Caco-2 (cell line): Measurements from ENCODE around the gene SDC1. TPM values are rescaled to one million over a fixed set of nuclear protein-coding genes. Genes with fewer than 3 reads are reported as not detected.

Experiments
- BruUV-seq: library from RNA; stranded (reverse); fragments of 400-500 nt; replicated peaks from 2 replicates; lab custom pipeline; 2021; lab: Mats Ljungman, UMichigan
- CTCF ChIA-PET: fragments of 300-600 bp; sonication (Branson Sonifier 250); formaldehyde crosslinking; loops from one replicate; lab custom pipeline; 2022; ENCODE audit warnings: antibody characterized with exemption; lab: Charles Lee
- POLR2A ChIA-PET: fragments of 300-600 bp; sonication (Branson Sonifier 250); formaldehyde crosslinking; loops from one replicate; lab custom pipeline; 2022; ENCODE audit warnings: antibody characterized with exemption; lab: Charles Lee
- DNase-seq, 2 experiments: peaks; one replicate each; pipeline versions ENCODE4 v3.0.0 to v3.0.0-alpha.2; 2020 to 2022
- H3K27me3 ChIP-seq: replicated peaks from 2 replicates; pipeline ENCODE4 v1.6.0; 2011; ENCODE audit warnings: low read length; ENCODE audit not compliant: control insufficient read depth, insufficient read depth
- H3K36me3 ChIP-seq: 2 replicates; pipeline ENCODE4 v1.5.1; 2011; ENCODE audit warnings: low read length; ENCODE audit not compliant: control insufficient read depth, insufficient read depth
- H3K4me1 ChIP-seq: fragments of 250-450 bp; sonication (Bioruptor Pico); 2 replicates; pipeline ENCODE4 v1.5.1; 2020; ENCODE audit warnings: mild to moderate bottlenecking
- H3K4me3 ChIP-seq: 2 replicates; pipeline ENCODE4 v1.5.1; 2011; ENCODE audit warnings: low read depth, mild to moderate bottlenecking, control low read depth, low read length
- H3K9me3 ChIP-seq: fragments of 250-450 bp; sonication (Bioruptor Pico); 2 replicates; pipeline ENCODE4 v1.5.1; 2020; ENCODE audit warnings: mild to moderate bottlenecking, moderate library complexity
- H3K27ac Mint-ChIP-seq: one replicate; pipeline ENCODE4 v1.8.0; 2022; ENCODE audit warnings: mixed read lengths; ENCODE audit not compliant: unreplicated experiment
- H3K27me3 Mint-ChIP-seq: one replicate; pipeline ENCODE4 v1.8.0; 2022; ENCODE audit warnings: mixed read lengths; ENCODE audit not compliant: insufficient read depth, unreplicated experiment
- H3K36me3 Mint-ChIP-seq: one replicate; pipeline ENCODE4 v1.8.0; 2022; ENCODE audit warnings: mild to moderate bottlenecking, mixed read lengths; ENCODE audit not compliant: insufficient read depth, unreplicated experiment
- H3K4me1 Mint-ChIP-seq: one replicate; pipeline ENCODE4 v1.8.0; 2022; ENCODE audit warnings: low read depth, mixed read lengths; ENCODE audit not compliant: unreplicated experiment
- H3K4me3 Mint-ChIP-seq: one replicate; pipeline ENCODE4 v1.8.0; 2022; ENCODE audit warnings: mild to moderate bottlenecking, moderate library complexity, mixed read lengths; ENCODE audit not compliant: unreplicated experiment
- H3K9me3 Mint-ChIP-seq: one replicate; pipeline ENCODE4 v1.8.0; 2022; ENCODE audit warnings: mixed read lengths; ENCODE audit not compliant: unreplicated experiment
- intact Hi-C: fragments of 100-400 bp; cut with micrococcal nuclease; formaldehyde crosslinking; loops from one replicate; pipeline ENCODE4 v1.10.0; 2022; ENCODE audit not compliant: unreplicated experiment
- total RNA-seq: library from RNA; stranded (reverse); gene quantifications from 2 replicates; pipeline ENCODE4 v1.2.3, GENCODE V29; 2022
- TF ChIP-seq, protein P1 (sequence below), 2 experiments: fragments of 200-600 bp in 1 of 2; IDR thresholded peaks; 1 replicate in 1 of 2; 2 replicates in 1 of 2; pipeline versions ENCODE4 v1.5.1 to v1.8.0; 2011 to 2022; ENCODE audit warnings: antibody characterized with exemption in 1 of 2, control low read depth in 1 of 2, inconsistent platforms in 1 of 2, low read depth in 1 of 2, low read length in 1 of 2, mild to moderate bottlenecking in 1 of 2, moderate library complexity in 1 of 2; ENCODE audit not compliant: insufficient read depth in 1 of 2, severe bottlenecking in 1 of 2, unreplicated experiment in 1 of 2

SDC1 gene
- total RNA-seq, 1 experiment from 2014 or later: 24.3 TPM

- Histone ChIP-seq H3K27me3 (no peaks in the 10 kb centered on the region), H3K9me3 (no peaks in the 10 kb centered on the region), H3K4me1 (peaks cover 19% of the 10 kb centered on the region), H3K36me3 (no peaks in the 10 kb centered on the region), H3K4me3 (peak overlapping the region; percentile 56)
- TF ChIP-seq, protein P1, sequence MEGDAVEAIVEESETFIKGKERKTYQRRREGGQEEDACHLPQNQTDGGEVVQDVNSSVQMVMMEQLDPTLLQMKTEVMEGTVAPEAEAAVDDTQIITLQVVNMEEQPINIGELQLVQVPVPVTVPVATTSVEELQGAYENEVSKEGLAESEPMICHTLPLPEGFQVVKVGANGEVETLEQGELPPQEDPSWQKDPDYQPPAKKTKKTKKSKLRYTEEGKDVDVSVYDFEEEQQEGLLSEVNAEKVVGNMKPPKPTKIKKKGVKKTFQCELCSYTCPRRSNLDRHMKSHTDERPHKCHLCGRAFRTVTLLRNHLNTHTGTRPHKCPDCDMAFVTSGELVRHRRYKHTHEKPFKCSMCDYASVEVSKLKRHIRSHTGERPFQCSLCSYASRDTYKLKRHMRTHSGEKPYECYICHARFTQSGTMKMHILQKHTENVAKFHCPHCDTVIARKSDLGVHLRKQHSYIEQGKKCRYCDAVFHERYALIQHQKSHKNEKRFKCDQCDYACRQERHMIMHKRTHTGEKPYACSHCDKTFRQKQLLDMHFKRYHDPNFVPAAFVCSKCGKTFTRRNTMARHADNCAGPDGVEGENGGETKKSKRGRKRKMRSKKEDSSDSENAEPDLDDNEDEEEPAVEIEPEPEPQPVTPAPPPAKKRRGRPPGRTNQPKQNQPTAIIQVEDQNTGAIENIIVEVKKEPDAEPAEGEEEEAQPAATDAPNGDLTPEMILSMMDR (IDR thresholded peaks at IDR 0.05; ENCODE audit: insufficient read depth in 1 of 2, low read depth in 1 of 2, low read length in 1 of 2, severe bottlenecking in 1 of 2, unreplicated experiment in 1 of 2): peak; percentile 60 to 83
- ChIA-PET POLR2A (interaction anchor here (0.5 to 1.0 kb wide), 4 partner anchors 11 to 323 kb away, joined by 3 to 9 read pairs (median 4); partner anchors contain the start of gene LAPTM4A), CTCF (interaction anchor here (0.5 to 3.3 kb wide), 27 partner anchors 9 to 269 kb away, joined by 3 to 27 read pairs (median 5); partner anchors contain the start of genes LAPTM4A and MATN3)
- H3K27ac Mint-ChIP-seq: peak overlapping the region; percentile 88
- peaks cover 7% of the 10 kb centered on the region for H3K36me3 Mint-ChIP-seq
- intact Hi-C loops: loop anchor here (1.0 to 2.0 kb wide), 4 partner anchors 41 to 270 kb away; no protein-coding TSS in a partner anchor
- no peaks in the 10 kb centered on the region for H3K9me3 Mint-ChIP-seq
- no peaks in the 10 kb centered on the region for H3K27me3 Mint-ChIP-seq
- peak overlapping the region; percentile 78 for H3K4me3 Mint-ChIP-seq
- H3K4me1 Mint-ChIP-seq: peaks cover 13% of the 10 kb centered on the region
- TSS peak; percentile 76 for BruUV-seq
- DNase-seq: peak; percentile 88 to 89
Observed at GRCh38 chr2:20225294-20226151, 593 bp upstream of the SDC1 start.

- Mint-ChIP-seq H3K4me1 (peaks cover 13% of the 10 kb centered on the region), H3K4me3 (peak overlapping the region; percentile 78), H3K27ac (no peak overlapping the region), H3K36me3 (peaks cover 7% of the 10 kb centered on the region), H3K9me3 (no peaks in the 10 kb centered on the region), H3K27me3 (no peaks in the 10 kb centered on the region)
- no TSS peak for BruUV-seq
- peak overlapping the region; percentile 56 for H3K4me3 ChIP-seq
- H3K36me3 ChIP-seq: no peaks in the 10 kb centered on the region
- intact Hi-C loops: loop anchor here (2.0 kb wide), 1 partner anchor 39 kb away; no protein-coding TSS in a partner anchor
- H3K9me3 ChIP-seq: no peaks in the 10 kb centered on the region
- H3K4me1 ChIP-seq: peaks cover 19% of the 10 kb centered on the region
- ChIA-PET POLR2A (no interaction called here), CTCF (interaction anchor here (0.6 to 3.3 kb wide), 15 partner anchors 10 to 268 kb away, joined by 3 to 27 read pairs (median 8); partner anchors contain the start of genes LAPTM4A and MATN3)
- DNase-seq: no peak
- no peaks in the 10 kb centered on the region for H3K27me3 ChIP-seq
- TF ChIP-seq, protein P1 (IDR thresholded peaks at IDR 0.05; ENCODE audit: insufficient read depth in 1 of 2, low read depth in 1 of 2, low read length in 1 of 2, severe bottlenecking in 1 of 2, unreplicated experiment in 1 of 2): no peak
Observed at GRCh38 chr2:20224164-20224715, 690 bp downstream of the SDC1 start.
